ENCODE measurements around the gene GPR50. TPM values are rescaled to one million over a fixed set of nuclear protein-coding genes. Genes with fewer than 3 reads are reported as not detected.

GPR50 gene
- total RNA-seq (not detected), polyA plus RNA-seq (not detected)

- H3K36me3 Mint-ChIP-seq: no peaks in the 10 kb centered on the region
- no peak within 1 kb of the TSS for H3K27ac Mint-ChIP-seq
- no peak within 1 kb of the TSS for H3K4me3 ChIP-seq (ENCODE audit: low read length)
- no peaks in the 10 kb centered on the region for H3K27me3 ChIP-seq (ENCODE audit: insufficient read depth, low read length, poor library complexity, severe bottlenecking)
- no peaks in the 10 kb centered on the region for H3K36me3 ChIP-seq (ENCODE audit: insufficient read depth, low read length)
- POLR2A ChIA-PET: no interaction called here
- H3K4me1 Mint-ChIP-seq: peaks cover 7 to 21% (median 8%) of the 10 kb centered on the region in 3 donors
- peaks cover 0 to 3% (median 1%) of the 10 kb centered on the region in 5 donors for H3K9me3 Mint-ChIP-seq
- H3K4me3 Mint-ChIP-seq: peak within 1 kb of the TSS in 1 of 7 donors; percentile 18
- H3K9me3 ChIP-seq (ENCODE audit: low read length): no peaks in the 10 kb centered on the region
- H3K4me1 ChIP-seq (ENCODE audit: insufficient read depth, low read length): no peaks in the 10 kb centered on the region
- no peak for DNase-seq
- H3K27me3 Mint-ChIP-seq: peaks cover 40 to 52% of the 10 kb centered on the region in 2 donors
- CTCF ChIA-PET: no interaction called here
- no peak within 1 kb of the TSS for H3K27ac ChIP-seq (ENCODE audit: low read depth, low read length)
Measured at GRCh38 chrX:151176231-151176750, at the start of gene GPR50. Gene GPR50, plus strand, starts transcription at chrX:151176584. Its CDS starts 138 bp downstream, at chrX:151176722.

GRCh38 chrX:151132531-151132930 is 43.9 kb upstream of the GPR50 start:
- Histone ChIP-seq H3K9me3 (ENCODE audit: low read length) (no peaks in the 10 kb centered on the region), H3K27ac (ENCODE audit: low read depth, low read length) (no peak overlapping the region), H3K4me3 (ENCODE audit: low read length) (no peak overlapping the region), H3K27me3 (ENCODE audit: insufficient read depth, low read length, poor library complexity, severe bottlenecking) (no peaks in the 10 kb centered on the region), H3K36me3 (ENCODE audit: insufficient read depth, low read length) (no peaks in the 10 kb centered on the region), H3K4me1 (ENCODE audit: insufficient read depth, low read length) (no peaks in the 10 kb centered on the region)
- no peaks in the 10 kb centered on the region for H3K9me3 Mint-ChIP-seq
- CTCF ChIA-PET: no interaction called here
- no peaks in the 10 kb centered on the region for H3K27me3 Mint-ChIP-seq
- H3K36me3 Mint-ChIP-seq: no peaks in the 10 kb centered on the region
- no peak overlapping the region for H3K27ac Mint-ChIP-seq
- no peak overlapping the region for H3K4me3 Mint-ChIP-seq
- POLR2A ChIA-PET: no interaction called here
- no peak for DNase-seq
- no peaks in the 10 kb centered on the region for H3K4me1 Mint-ChIP-seq

- no peaks in the 10 kb centered on the region for H3K4me1 Mint-ChIP-seq
- ChIA-PET POLR2A (no interaction called here), CTCF (interaction anchor here (0.9 to 2.6 kb wide), 4 partner anchors 10 to 529 kb away, joined by 3 to 13 read pairs (median 3); no protein-coding TSS in a partner anchor)
- peaks cover 13 to 14% of the 10 kb centered on the region in 2 donors for H3K27me3 Mint-ChIP-seq
- H3K9me3 ChIP-seq (ENCODE audit: low read length): no peaks in the 10 kb centered on the region
- no peak overlapping the region for H3K4me3 ChIP-seq (ENCODE audit: low read length)
- H3K27me3 ChIP-seq (ENCODE audit: insufficient read depth, low read length, poor library complexity, severe bottlenecking): no peaks in the 10 kb centered on the region
- no peak overlapping the region for H3K27ac Mint-ChIP-seq
- no peak overlapping the region for H3K27ac ChIP-seq (ENCODE audit: low read depth, low read length)
- H3K36me3 ChIP-seq (ENCODE audit: insufficient read depth, low read length): no peaks in the 10 kb centered on the region
- H3K36me3 Mint-ChIP-seq: no peaks in the 10 kb centered on the region
- no peaks in the 10 kb centered on the region for H3K9me3 Mint-ChIP-seq
- peak overlapping the region in 1 of 7 donors; percentile 19 for H3K4me3 Mint-ChIP-seq
- H3K4me1 ChIP-seq (ENCODE audit: insufficient read depth, low read length): no peaks in the 10 kb centered on the region
- peak in 2 of 5 donors; percentile 21 to 27 for DNase-seq
Measured at GRCh38 chrX:151151665-151152267, 24.6 kb upstream of the GPR50 start.

GRCh38 chrX:151153086-151153485 is 23.3 kb upstream of the GPR50 start:
- Mint-ChIP-seq H3K27ac (no peak overlapping the region), H3K4me3 (no peak overlapping the region), H3K9me3 (no peaks in the 10 kb centered on the region), H3K4me1 (no peaks in the 10 kb centered on the region), H3K36me3 (no peaks in the 10 kb centered on the region), H3K27me3 (peaks cover 6 to 13% of the 10 kb centered on the region in 2 donors)
- CTCF ChIA-PET: no interaction called here
- POLR2A ChIA-PET: no interaction called here
- Histone ChIP-seq H3K4me3 (ENCODE audit: low read length) (no peak overlapping the region), H3K36me3 (ENCODE audit: insufficient read depth, low read length) (no peaks in the 10 kb centered on the region), H3K4me1 (ENCODE audit: insufficient read depth, low read length) (no peaks in the 10 kb centered on the region), H3K9me3 (ENCODE audit: low read length) (no peaks in the 10 kb centered on the region), H3K27me3 (ENCODE audit: insufficient read depth, low read length, poor library complexity, severe bottlenecking) (no peaks in the 10 kb centered on the region), H3K27ac (ENCODE audit: low read depth, low read length) (no peak overlapping the region)
- DNase-seq: no peak

- Mint-ChIP-seq H3K27me3 (peaks cover 6 to 13% of the 10 kb centered on the region in 2 donors), H3K4me3 (no peak overlapping the region), H3K9me3 (no peaks in the 10 kb centered on the region), H3K36me3 (no peaks in the 10 kb centered on the region), H3K4me1 (no peaks in the 10 kb centered on the region), H3K27ac (no peak overlapping the region)
- Histone ChIP-seq H3K27ac (ENCODE audit: low read depth, low read length) (no peak overlapping the region), H3K4me1 (ENCODE audit: insufficient read depth, low read length) (no peaks in the 10 kb centered on the region), H3K9me3 (ENCODE audit: low read length) (no peaks in the 10 kb centered on the region), H3K36me3 (ENCODE audit: insufficient read depth, low read length) (no peaks in the 10 kb centered on the region), H3K4me3 (ENCODE audit: low read length) (no peak overlapping the region), H3K27me3 (ENCODE audit: insufficient read depth, low read length, poor library complexity, severe bottlenecking) (no peaks in the 10 kb centered on the region)
- ChIA-PET CTCF (no interaction called here), POLR2A (no interaction called here)
- DNase-seq: no peak
Measured at GRCh38 chrX:151153667-151154066, 22.7 kb upstream of the GPR50 start.

- no peaks in the 10 kb centered on the region for H3K36me3 Mint-ChIP-seq
- H3K4me3 ChIP-seq (ENCODE audit: low read length): no peak overlapping the region
- no peak overlapping the region for H3K27ac ChIP-seq (ENCODE audit: low read depth, low read length)
- no peak for DNase-seq
- H3K9me3 Mint-ChIP-seq: no peaks in the 10 kb centered on the region
- H3K4me3 Mint-ChIP-seq: no peak overlapping the region
- no peaks in the 10 kb centered on the region for H3K36me3 ChIP-seq (ENCODE audit: insufficient read depth, low read length)
- peaks cover 6 to 7% of the 10 kb centered on the region in 2 donors for H3K27me3 Mint-ChIP-seq
- no peaks in the 10 kb centered on the region for H3K27me3 ChIP-seq (ENCODE audit: insufficient read depth, low read length, poor library complexity, severe bottlenecking)
- no peaks in the 10 kb centered on the region for H3K4me1 ChIP-seq (ENCODE audit: insufficient read depth, low read length)
- ChIA-PET CTCF (no interaction called here), POLR2A (no interaction called here)
- no peak overlapping the region for H3K27ac Mint-ChIP-seq
- no peaks in the 10 kb centered on the region for H3K4me1 Mint-ChIP-seq
- no peaks in the 10 kb centered on the region for H3K9me3 ChIP-seq (ENCODE audit: low read length)
Measured at GRCh38 chrX:151155234-151155633, 21.1 kb upstream of the GPR50 start.

- no peak overlapping the region for H3K27ac Mint-ChIP-seq
Measured at GRCh38 chrX:151161690-151162089, 14.7 kb upstream of the GPR50 start.

GRCh38 chrX:151167791-151168345 is 8.5 kb upstream of the GPR50 start:
- H3K36me3 Mint-ChIP-seq: no peaks in the 10 kb centered on the region
- no peak overlapping the region for H3K4me3 ChIP-seq (ENCODE audit: low read length)
- H3K9me3 ChIP-seq (ENCODE audit: low read length): no peaks in the 10 kb centered on the region
- no peak overlapping the region for H3K4me3 Mint-ChIP-seq
- DNase-seq: no peak
- no peak overlapping the region for H3K27ac ChIP-seq (ENCODE audit: low read depth, low read length)
- no peaks in the 10 kb centered on the region for H3K36me3 ChIP-seq (ENCODE audit: insufficient read depth, low read length)
- peaks cover 6 to 11% of the 10 kb centered on the region in 2 donors for H3K27me3 Mint-ChIP-seq
- H3K27me3 ChIP-seq (ENCODE audit: insufficient read depth, low read length, poor library complexity, severe bottlenecking): no peaks in the 10 kb centered on the region
- no peak overlapping the region for H3K27ac Mint-ChIP-seq
- no peaks in the 10 kb centered on the region for H3K4me1 ChIP-seq (ENCODE audit: insufficient read depth, low read length)
- POLR2A ChIA-PET: no interaction called here
- H3K9me3 Mint-ChIP-seq: no peaks in the 10 kb centered on the region
- H3K4me1 Mint-ChIP-seq: no peaks in the 10 kb centered on the region
- CTCF ChIA-PET: no interaction called here

More at GRCh38 chrX:151161690-151162089, 14.7 kb upstream of the GPR50 start:
- Histone ChIP-seq H3K9me3 (ENCODE audit: low read length) (no peaks in the 10 kb centered on the region), H3K4me1 (ENCODE audit: insufficient read depth, low read length) (no peaks in the 10 kb centered on the region), H3K36me3 (ENCODE audit: insufficient read depth, low read length) (no peaks in the 10 kb centered on the region), H3K27ac (ENCODE audit: low read depth, low read length) (no peak overlapping the region), H3K4me3 (ENCODE audit: low read length) (no peak overlapping the region), H3K27me3 (ENCODE audit: insufficient read depth, low read length, poor library complexity, severe bottlenecking) (no peaks in the 10 kb centered on the region)
- H3K9me3 Mint-ChIP-seq: no peaks in the 10 kb centered on the region
- H3K27me3 Mint-ChIP-seq: peaks cover 6 to 8% of the 10 kb centered on the region in 2 donors
- DNase-seq: no peak
- H3K4me3 Mint-ChIP-seq: no peak overlapping the region
- H3K4me1 Mint-ChIP-seq: no peaks in the 10 kb centered on the region
- CTCF ChIA-PET: interaction anchor here (1.5 kb wide), 1 partner anchor 10 kb away, joined by 3 read pairs; no protein-coding TSS in a partner anchor
- no peaks in the 10 kb centered on the region for H3K36me3 Mint-ChIP-seq
- POLR2A ChIA-PET: no interaction called here
